HG03066 (cell line): ENCODE data around the gene SLAIN1.

Experiments
- ATAC-seq: cut with Tn5 transposase; IDR thresholded peaks from one replicate; pipeline ENCODE4 v1.9.1; 2021; ENCODE audit warnings: low read depth; ENCODE audit not compliant: unreplicated experiment

SLAIN1 gene

DNA sequence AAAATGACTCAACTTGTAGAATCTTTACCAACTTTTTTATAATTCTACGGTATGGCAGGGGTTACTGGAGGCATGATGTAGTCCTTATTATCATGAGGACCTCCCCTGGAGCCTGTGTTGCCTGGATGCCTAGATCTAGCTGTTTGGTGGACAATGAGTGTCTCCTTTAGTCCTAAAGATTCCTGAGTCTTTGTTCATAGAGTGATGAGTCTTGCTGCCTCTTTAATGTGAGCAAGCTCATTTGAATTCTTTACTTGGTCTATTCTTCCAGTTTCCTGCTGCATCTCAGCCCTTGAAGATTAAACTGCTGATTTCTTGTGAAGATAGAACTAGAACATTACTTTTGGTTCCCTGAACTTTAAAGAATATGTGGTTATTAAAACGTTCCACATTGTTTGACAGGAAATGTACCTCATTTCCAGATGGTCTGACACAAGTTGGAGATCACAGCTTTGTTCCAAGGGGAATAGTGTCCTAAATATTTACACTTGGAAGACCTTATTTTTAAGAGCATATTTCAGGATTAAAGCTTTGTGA, 51.9 kb downstream of the SLAIN1 start:
- ATAC-seq: no peak

DNA sequence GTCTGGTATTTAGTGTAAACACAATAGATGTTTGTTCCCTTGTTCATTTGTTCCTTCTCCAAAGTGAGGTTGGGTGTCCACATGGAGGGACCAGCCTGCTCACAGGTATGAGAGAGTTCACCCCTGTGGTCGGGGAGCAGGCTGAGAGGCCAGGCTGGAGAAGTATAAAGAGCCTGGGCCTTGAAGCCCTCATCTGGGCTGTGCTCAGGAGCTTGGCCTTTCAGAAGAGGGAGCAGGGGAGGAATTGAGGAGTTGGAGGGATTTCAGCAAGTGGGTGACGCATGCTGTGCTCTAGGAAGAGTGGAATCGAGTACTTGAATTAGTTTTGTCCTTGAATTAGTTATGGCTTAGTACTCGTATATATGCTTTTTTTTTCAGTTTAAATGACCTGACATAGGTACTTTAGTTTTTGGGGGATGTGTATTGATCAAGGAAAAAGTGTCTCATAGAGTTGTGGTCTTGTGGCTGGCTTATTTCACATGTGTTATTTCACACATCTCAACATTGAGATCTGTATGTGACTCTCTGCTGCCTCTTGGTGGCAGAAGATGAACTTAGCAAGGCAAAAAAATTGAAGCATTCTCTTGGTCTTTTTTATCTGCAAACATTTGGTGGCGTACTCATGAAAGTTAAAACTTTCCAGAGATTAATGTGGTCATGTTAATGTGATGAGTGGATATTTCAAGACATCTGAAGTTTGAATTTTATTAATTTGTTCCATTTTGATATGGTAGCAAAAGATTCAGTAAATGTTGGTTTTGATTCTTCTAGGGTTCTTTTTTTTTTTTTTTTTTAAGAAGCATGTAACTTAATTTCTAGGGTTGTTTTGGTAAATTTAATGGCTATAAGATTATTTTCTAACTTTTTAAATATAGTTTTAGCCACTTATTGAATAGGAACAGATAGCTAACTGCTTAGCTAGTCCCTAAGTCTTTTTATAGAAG, 54.3 kb downstream of the SLAIN1 start:
- ATAC-seq: peak; percentile 83

DNA sequence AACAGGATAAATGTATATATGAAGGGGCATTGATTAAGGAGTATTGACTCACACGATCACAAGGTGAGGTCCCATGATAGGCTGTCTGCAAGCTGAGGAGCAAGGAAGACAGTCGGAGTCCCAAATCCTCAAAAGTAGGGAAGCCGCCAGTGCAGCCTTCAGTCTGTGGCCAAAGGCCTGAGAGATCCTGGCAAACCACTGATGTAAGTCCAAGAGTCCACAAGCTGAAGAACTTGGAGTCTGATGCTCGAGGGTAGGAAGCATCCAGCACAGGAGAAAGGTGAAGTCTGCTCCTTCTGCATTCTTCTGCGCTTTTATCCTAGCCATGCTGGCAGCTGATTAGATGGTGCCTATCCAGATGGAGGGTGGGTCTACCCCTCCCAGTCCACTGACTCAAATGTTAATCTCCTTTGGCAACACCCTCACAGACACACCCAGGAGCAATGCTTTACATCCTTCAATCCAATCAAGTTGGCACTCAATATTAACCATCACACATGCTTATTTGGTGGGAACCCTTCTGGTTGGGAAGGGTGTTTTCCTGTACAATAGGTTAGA, 55.1 kb downstream of the SLAIN1 start:
- no peak for ATAC-seq

DNA sequence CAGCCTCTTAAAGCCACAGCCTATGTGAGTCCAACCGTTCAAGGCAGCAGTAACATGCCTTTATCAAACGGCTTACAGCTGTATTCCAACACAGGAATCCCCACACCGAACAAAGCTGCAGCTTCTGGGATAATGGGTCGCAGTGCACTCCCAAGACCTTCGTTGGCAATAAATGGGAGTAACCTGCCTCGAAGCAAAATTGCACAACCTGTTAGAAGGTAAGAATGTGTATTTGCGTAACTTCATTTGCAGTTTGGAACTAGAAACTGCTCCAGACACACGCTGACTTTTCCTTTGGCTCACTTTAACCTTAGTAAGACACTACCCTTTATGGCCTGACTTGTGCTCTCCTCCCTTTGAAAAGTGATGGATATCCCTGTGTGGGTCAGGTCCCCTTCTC, 63.4 kb downstream of the SLAIN1 start:
- ATAC-seq: no peak

- no peak for ATAC-seq
Measured at GRCh38 chr13:77767413-77767812, 69.9 kb downstream of the SLAIN1 start.

GRCh38 chr13:77774181-77774580, 76.7 kb downstream of the SLAIN1 start:
- no peak for ATAC-seq

- no peak for ATAC-seq
Measured at GRCh38 chr13:77776704-77777103, 79.2 kb downstream of the SLAIN1 start.

GRCh38 chr13:77779552-77780272, 82.2 kb downstream of the SLAIN1 start:
- ATAC-seq: peak; percentile 78

DNA sequence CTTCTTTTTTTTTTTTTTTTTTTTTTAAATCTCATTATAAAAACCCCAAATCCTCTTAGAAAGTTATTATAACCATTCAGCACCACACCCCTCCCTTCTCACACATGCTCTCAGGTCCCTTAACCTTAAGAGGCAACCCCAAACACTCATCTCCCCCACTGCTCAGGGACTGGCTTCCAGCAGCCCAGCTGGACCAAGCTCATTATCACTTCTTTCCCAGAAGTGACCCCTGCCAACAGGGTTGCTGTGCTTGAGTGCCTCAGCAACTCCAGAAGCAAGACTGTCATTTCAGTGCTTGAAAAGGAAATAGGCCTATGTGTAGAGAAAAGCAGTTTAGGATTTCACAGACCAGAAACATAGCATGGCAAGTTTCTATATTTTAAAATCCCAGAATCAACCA, 84.3 kb downstream of the SLAIN1 start:
- no peak for ATAC-seq

DNA sequence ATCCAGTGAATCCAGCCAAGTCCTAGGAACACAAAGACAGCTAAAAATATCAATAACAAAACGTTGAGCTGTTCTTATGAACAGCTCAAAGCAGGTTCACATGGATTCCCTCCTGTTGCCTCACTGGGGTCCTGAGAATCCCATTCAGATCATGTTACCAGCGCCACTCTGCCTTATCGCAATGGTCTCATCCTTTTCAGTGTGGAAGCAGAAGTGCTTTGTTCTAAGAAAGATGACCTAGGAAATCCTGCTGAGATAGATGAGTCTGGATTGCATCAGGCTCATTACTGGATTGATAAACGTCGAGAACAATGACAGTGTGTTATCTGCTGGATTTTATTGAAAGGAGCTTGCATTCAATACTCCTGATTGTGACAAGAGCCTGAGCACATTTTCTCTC, 87.0 kb downstream of the SLAIN1 start:
- no peak for ATAC-seq

- ATAC-seq: no peak
Measured at GRCh38 chr13:77786695-77787287, 89.3 kb downstream of the SLAIN1 start.

DNA sequence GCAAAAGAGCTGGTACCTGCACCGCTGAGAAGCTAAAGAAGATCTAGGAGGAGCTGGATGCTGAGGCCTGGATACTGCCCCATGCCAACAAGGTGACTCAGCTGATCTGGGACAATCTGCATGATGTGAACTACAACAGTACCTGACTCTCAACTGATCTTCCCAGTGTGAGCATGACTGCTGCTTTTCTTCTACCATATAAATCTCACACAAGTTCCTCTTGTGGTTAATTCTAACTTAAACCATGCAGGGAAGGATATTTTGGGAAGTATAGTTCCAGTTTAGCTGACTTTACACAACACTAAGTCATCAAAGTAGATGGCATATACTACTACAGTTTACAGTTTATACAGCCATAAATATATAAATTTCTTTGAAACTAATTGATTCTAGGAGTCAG, 91.9 kb downstream of the SLAIN1 start:
- no peak for ATAC-seq

- no peak for ATAC-seq
Measured at GRCh38 chr13:77800219-77800618, 102.7 kb downstream of the SLAIN1 start.

DNA sequence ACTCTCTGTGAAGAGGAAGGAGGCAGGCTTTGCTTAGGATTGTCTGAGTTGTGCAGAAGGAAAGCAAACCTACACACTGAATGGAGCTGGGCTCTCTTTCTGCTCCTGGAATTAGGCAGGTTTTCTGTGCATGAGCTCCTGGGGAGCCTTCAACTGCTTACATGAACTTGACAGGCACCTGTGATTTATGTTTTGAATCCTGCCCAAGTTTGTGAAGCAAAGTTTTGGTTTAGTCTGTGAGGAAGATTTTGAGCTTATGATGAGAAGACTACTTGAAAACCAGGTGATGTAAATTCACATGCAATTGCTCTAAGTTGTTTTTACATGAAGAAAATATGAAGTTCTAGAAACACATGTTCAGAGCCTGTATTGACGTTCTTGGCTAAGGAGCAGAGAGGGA, 109.0 kb downstream of the SLAIN1 start:
- ATAC-seq: no peak

DNA sequence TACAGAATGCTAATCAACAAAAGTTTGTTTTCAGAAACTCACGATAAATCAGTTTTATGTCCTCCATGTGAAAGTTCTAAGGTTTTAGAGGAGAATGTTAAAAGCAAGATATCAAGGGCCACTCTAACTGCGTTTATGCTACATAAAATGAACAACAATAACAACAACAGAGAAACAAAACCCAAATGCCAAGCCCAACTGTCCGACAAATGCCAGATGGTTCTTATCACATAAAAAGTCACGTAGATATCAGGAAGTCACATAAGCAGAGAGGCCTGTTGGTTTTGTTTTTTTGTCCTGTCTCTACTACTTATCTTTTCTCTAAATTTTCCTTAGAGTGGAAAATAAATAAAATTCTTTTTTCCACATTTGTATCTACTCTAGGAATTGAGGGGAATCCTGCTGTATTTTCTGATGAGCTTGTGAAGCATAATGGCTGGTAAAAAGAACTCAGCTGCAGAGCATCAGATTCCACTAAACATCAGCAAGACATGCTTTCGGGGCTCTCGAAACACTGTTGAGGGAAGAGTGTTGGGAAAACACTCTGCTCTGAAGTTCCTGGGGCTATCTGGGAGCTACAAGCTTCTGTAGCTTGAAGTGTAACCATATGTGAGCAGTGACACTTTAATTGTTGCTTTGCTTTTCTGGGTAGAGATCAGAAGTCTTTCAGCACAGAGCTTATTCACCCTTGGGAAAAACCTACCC, 110.1 kb downstream of the SLAIN1 start:
- ATAC-seq: no peak

DNA sequence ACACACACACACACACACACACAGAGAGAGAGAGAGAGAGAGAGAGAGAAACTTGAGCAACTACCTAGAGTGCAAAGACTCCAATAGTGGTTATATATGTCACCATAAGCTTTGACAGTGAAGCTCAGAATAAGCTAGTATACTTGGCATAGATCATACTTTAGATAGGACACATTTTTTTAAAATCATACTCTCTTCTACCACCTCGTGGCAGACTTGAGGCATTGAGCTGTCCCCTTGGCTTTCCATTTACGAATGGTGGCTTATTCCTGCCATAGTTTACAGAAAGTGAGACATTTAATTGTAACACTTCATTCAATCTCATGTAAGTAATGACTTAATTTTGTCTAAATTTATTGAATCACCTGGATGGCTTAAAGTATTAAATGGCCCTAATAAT, 112.9 kb downstream of the SLAIN1 start:
- peak; percentile 90 for ATAC-seq

DNA sequence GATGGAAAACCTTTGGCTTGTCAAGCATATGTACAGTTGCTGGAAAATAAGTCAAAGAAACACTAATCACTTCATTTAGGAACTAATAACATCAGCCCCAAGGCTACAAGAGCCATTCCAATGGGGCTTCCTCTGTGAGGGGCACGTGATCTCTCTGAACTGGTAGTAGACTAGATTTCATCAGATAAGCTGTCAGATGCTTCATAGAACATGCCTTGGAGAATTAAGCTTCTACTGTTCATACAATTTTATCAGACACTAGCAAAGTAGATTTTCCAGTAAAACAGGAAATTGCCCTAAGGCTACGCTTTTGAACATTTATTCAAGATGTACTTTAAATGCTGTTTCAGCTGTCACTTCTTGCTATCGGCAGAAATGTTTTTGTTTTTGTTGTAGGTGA, 113.4 kb downstream of the SLAIN1 start:
- ATAC-seq: no peak

DNA sequence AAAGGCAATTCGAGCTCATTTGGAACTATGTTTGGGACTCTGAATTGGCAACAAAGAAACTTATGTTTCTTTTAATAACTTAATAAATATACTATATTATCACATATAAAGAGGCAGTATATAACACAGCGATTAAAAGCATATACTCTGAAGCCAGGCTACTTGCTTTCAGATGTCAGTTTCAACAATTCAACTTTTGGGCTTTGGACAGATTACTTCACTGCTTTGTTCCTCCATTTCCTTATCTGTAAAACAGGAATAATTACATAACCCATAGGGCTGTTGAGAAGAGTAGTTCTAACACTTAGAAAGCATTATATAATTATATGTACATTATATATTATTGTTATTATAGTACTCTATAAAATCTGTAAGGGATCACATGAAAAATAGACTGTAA, 113.9 kb downstream of the SLAIN1 start:
- no peak for ATAC-seq

DNA sequence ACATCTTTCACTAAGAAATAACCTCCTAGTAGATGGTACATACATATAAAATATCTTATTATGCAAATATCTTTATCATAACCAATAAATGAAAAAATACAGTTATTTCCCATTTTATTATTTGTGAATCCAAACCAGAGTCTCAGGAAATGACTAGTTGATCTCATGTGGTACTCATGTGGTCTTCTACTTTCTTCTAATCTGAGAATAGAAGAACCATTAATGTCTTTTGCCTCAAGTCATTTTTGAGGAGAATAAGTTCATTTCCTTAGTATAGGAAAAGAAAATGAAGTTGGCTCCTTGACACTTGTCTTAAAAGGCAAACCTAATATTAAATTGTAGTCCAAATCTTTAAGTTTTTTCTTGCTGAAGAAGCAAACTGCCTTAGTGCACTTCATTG, 114.5 kb downstream of the SLAIN1 start:
- ATAC-seq: no peak
